Activated T-cell treated with anti-CD3 and anti-CD28 coated beads, Interleukin-2, amount 50 U/mL, for 4 hours (primary cell): ENCODE results near the gene PTPRE. TPM values are rescaled to one million over a fixed set of nuclear protein-coding genes. Genes with fewer than 3 reads are reported as not detected.
A peak's percentile ranks its signal among the peaks of the same experiment; 100 is the strongest.

Experiments used
- ATAC-seq, 2 donors: fragments of 200-7000 bp; cut with Tn5 transposase; one replicate each; pipeline ENCODE4 v1.10.0; 2021
- DNase-seq: peaks from one replicate; pipeline ENCODE4 v3.0.0-alpha.2; 2020
- H3K27me3 Mint-ChIP-seq: one replicate; pipeline ENCODE4 v1.8.0; 2021; ENCODE audit warnings: low read depth, mixed read lengths
- H3K36me3 Mint-ChIP-seq: one replicate; pipeline ENCODE4 v1.8.0; 2022; ENCODE audit warnings: mixed read lengths; ENCODE audit not compliant: insufficient read depth
- H3K4me1 Mint-ChIP-seq: one replicate; pipeline ENCODE4 v1.8.0; 2021; ENCODE audit warnings: low read depth, mixed read lengths
- H3K4me3 Mint-ChIP-seq: one replicate; pipeline ENCODE4 v1.8.0; 2021; ENCODE audit warnings: mild to moderate bottlenecking, moderate library complexity, mixed read lengths
- H3K9me3 Mint-ChIP-seq: one replicate; pipeline ENCODE4 v1.8.0; 2021; ENCODE audit warnings: mixed read lengths
- total RNA-seq, 3 donors: library from RNA; stranded (reverse); gene quantifications; one replicate each; pipeline ENCODE4 v1.2.1, GENCODE V29; 2021

The PTPRE gene
- total RNA-seq, 3 donors from 2014 or later = 35.8 to 49.1 (median 46.1) TPM

- peak; percentile 62 to 64 for ATAC-seq
- Mint-ChIP-seq H3K4me1 (peaks cover 63% of the 10 kb centered on the region), H3K4me3 (peak overlapping the region; percentile 91)
These were observed 141.3 kb downstream of the PTPRE start for GRCh38 chr10:128047991-128048818.

GRCh38 chr10:128048819-128049210 lies 141.9 kb downstream of the PTPRE start:
- ATAC-seq (no peak), DNase-seq (no peak)
- H3K27me3 Mint-ChIP-seq = no peaks in the 10 kb centered on the region
- H3K36me3 Mint-ChIP-seq = peaks cover 30% of the 10 kb centered on the region
- H3K4me1 Mint-ChIP-seq = peaks cover 63% of the 10 kb centered on the region
- H3K9me3 Mint-ChIP-seq = no peaks in the 10 kb centered on the region
- H3K4me3 Mint-ChIP-seq = peak overlapping the region; percentile 91

More at GRCh38 chr10:128047991-128048818, 141.3 kb downstream of the PTPRE start:
- no peaks in the 10 kb centered on the region for H3K27me3 Mint-ChIP-seq
- no peaks in the 10 kb centered on the region for H3K9me3 Mint-ChIP-seq
- DNase-seq = no peak
- H3K36me3 Mint-ChIP-seq = peaks cover 28% of the 10 kb centered on the region

- ATAC-seq (no peak), DNase-seq (no peak)
- H3K4me1 Mint-ChIP-seq = peaks cover 65% of the 10 kb centered on the region
- peak overlapping the region; percentile 91 for H3K4me3 Mint-ChIP-seq
- H3K36me3 Mint-ChIP-seq = peaks cover 30% of the 10 kb centered on the region
- H3K27me3 Mint-ChIP-seq = no peaks in the 10 kb centered on the region
- no peaks in the 10 kb centered on the region for H3K9me3 Mint-ChIP-seq
These were observed 142.6 kb downstream of the PTPRE start for GRCh38 chr10:128049226-128050120.

GRCh38 chr10:128050121-128050516 lies 143.2 kb downstream of the PTPRE start:
- no peak for DNase-seq
- peak overlapping the region; percentile 41 for H3K4me3 Mint-ChIP-seq
- ATAC-seq = no peak
- peaks cover 62% of the 10 kb centered on the region for H3K4me1 Mint-ChIP-seq
- no peaks in the 10 kb centered on the region for H3K9me3 Mint-ChIP-seq
- H3K36me3 Mint-ChIP-seq = peaks cover 30% of the 10 kb centered on the region
- no peaks in the 10 kb centered on the region for H3K27me3 Mint-ChIP-seq

- H3K4me3 Mint-ChIP-seq = peak overlapping the region; percentile 41
- H3K36me3 Mint-ChIP-seq = peaks cover 34% of the 10 kb centered on the region
- no peaks in the 10 kb centered on the region for H3K9me3 Mint-ChIP-seq
- DNase-seq = no peak
- H3K27me3 Mint-ChIP-seq = no peaks in the 10 kb centered on the region
- ATAC-seq = no peak
- H3K4me1 Mint-ChIP-seq = peaks cover 60% of the 10 kb centered on the region
These were observed 144.0 kb downstream of the PTPRE start for GRCh38 chr10:128050936-128051335.

- ATAC-seq = no peak
- H3K4me1 Mint-ChIP-seq = peaks cover 58% of the 10 kb centered on the region
- H3K36me3 Mint-ChIP-seq = peaks cover 39% of the 10 kb centered on the region
- H3K4me3 Mint-ChIP-seq = peak overlapping the region; percentile 13
- H3K9me3 Mint-ChIP-seq = no peaks in the 10 kb centered on the region
- no peak for DNase-seq
- no peaks in the 10 kb centered on the region for H3K27me3 Mint-ChIP-seq
These were observed 144.6 kb downstream of the PTPRE start for GRCh38 chr10:128051548-128051947.

- H3K27me3 Mint-ChIP-seq = no peaks in the 10 kb centered on the region
- no peaks in the 10 kb centered on the region for H3K9me3 Mint-ChIP-seq
- ATAC-seq = no peak
- H3K4me1 Mint-ChIP-seq = peaks cover 52% of the 10 kb centered on the region
- DNase-seq = no peak
- no peak overlapping the region for H3K4me3 Mint-ChIP-seq
- H3K36me3 Mint-ChIP-seq = peaks cover 43% of the 10 kb centered on the region
These were observed 145.8 kb downstream of the PTPRE start for GRCh38 chr10:128052696-128053095.

GRCh38 chr10:128053356-128053755 lies 146.5 kb downstream of the PTPRE start:
- Mint-ChIP-seq H3K36me3 (peaks cover 46% of the 10 kb centered on the region), H3K27me3 (no peaks in the 10 kb centered on the region), H3K9me3 (no peaks in the 10 kb centered on the region), H3K4me1 (peaks cover 49% of the 10 kb centered on the region), H3K4me3 (no peak overlapping the region)
- DNase-seq (no peak), ATAC-seq (no peak)

- no peak overlapping the region for H3K4me3 Mint-ChIP-seq
- H3K4me1 Mint-ChIP-seq = peaks cover 46% of the 10 kb centered on the region
- no peaks in the 10 kb centered on the region for H3K27me3 Mint-ChIP-seq
These were observed 147.5 kb downstream of the PTPRE start for GRCh38 chr10:128054163-128054970.

GRCh38 chr10:128055061-128055868 lies 148.4 kb downstream of the PTPRE start:
- peaks cover 47% of the 10 kb centered on the region for H3K36me3 Mint-ChIP-seq
- no peak for DNase-seq
- peaks cover 47% of the 10 kb centered on the region for H3K4me1 Mint-ChIP-seq
- H3K4me3 Mint-ChIP-seq = no peak overlapping the region
- no peaks in the 10 kb centered on the region for H3K27me3 Mint-ChIP-seq
- no peak for ATAC-seq
- no peaks in the 10 kb centered on the region for H3K9me3 Mint-ChIP-seq

More at GRCh38 chr10:128054163-128054970, 147.5 kb downstream of the PTPRE start:
- ATAC-seq (no peak), DNase-seq (no peak)
- Mint-ChIP-seq H3K36me3 (peaks cover 42% of the 10 kb centered on the region), H3K9me3 (no peaks in the 10 kb centered on the region)

- no peak overlapping the region for H3K4me3 Mint-ChIP-seq
- peaks cover 47% of the 10 kb centered on the region for H3K36me3 Mint-ChIP-seq
- no peaks in the 10 kb centered on the region for H3K9me3 Mint-ChIP-seq
- ATAC-seq = no peak
- H3K4me1 Mint-ChIP-seq = peaks cover 44% of the 10 kb centered on the region
- no peaks in the 10 kb centered on the region for H3K27me3 Mint-ChIP-seq
- no peak for DNase-seq
These were observed 149.6 kb downstream of the PTPRE start for GRCh38 chr10:128056303-128057050.

GRCh38 chr10:128058106-128058749 lies 151.3 kb downstream of the PTPRE start:
- H3K9me3 Mint-ChIP-seq = no peaks in the 10 kb centered on the region
- DNase-seq (no peak), ATAC-seq (no peak)
- H3K36me3 Mint-ChIP-seq = peaks cover 48% of the 10 kb centered on the region
- no peak overlapping the region for H3K4me3 Mint-ChIP-seq
- no peaks in the 10 kb centered on the region for H3K27me3 Mint-ChIP-seq
- H3K4me1 Mint-ChIP-seq = peaks cover 52% of the 10 kb centered on the region
